K562 treated with DMSO at 1 percent for 24 hours (cell line): Measurements from ENCODE around the gene IPO9. TPM values are rescaled to one million over a fixed set of nuclear protein-coding genes. Genes with fewer than 3 reads are reported as not detected.

Experiments
- total RNA-seq: library from RNA; unstranded; fragments of 300-600 nt; gene quantifications from 2 replicates; pipeline ENCODE4 v1.2.3, GENCODE V29; 2022; ENCODE audit warnings: low read depth; ENCODE audit not compliant: insufficient read depth

The IPO9 gene
- 43.5 and 48.3 TPM in 2 replicates for total RNA-seq

GRCh38 chr1:201828820-201829774 is at the start of gene IPO9:
TSS of gene IPO9 (plus strand) at chr1:201829157. CDS start at chr1:201829210, 53 bp downstream.

GRCh38 chr1:201888282-201889089 is 59.5 kb downstream of the IPO9 start, which contains the start of gene SHISA4:
TSS of gene SHISA4 (plus strand) at chr1:201888898. CDS start at chr1:201888995, 97 bp downstream.

Other genes with a start within 250 kb of the IPO9 start
- 1.5 and 2.6 TPM in 2 replicates for gene SHISA4, start 59.7 kb downstream of the IPO9 start, total RNA-seq
- 3.4 and 3.9 TPM in 2 replicates for gene LMOD1, start 117.4 kb downstream of the IPO9 start, total RNA-seq
- gene TIMM17A, start 126.3 kb downstream of the IPO9 start, total RNA-seq, result 58.4 and 73.5 TPM in 2 replicates
- gene RNPEP, start 153.5 kb downstream of the IPO9 start, total RNA-seq, result 173 and 183 TPM in 2 replicates
- 1.1 TPM in 2 replicates for gene ELF3, start 181.4 kb downstream of the IPO9 start, total RNA-seq